ENCODE measurements around the gene SEMA3B. TPM values are rescaled to one million over a fixed set of nuclear protein-coding genes. Genes with fewer than 3 reads are reported as not detected.

The SEMA3B gene
- total and polyA plus RNA-seq, 2 experiments from 2014 or later: 2.4 to 3.3 TPM

GRCh38 chr3:50294089-50294488, 25.1 kb downstream of the SEMA3B start (continued):
- TF ChIP-seq, protein P1, sequence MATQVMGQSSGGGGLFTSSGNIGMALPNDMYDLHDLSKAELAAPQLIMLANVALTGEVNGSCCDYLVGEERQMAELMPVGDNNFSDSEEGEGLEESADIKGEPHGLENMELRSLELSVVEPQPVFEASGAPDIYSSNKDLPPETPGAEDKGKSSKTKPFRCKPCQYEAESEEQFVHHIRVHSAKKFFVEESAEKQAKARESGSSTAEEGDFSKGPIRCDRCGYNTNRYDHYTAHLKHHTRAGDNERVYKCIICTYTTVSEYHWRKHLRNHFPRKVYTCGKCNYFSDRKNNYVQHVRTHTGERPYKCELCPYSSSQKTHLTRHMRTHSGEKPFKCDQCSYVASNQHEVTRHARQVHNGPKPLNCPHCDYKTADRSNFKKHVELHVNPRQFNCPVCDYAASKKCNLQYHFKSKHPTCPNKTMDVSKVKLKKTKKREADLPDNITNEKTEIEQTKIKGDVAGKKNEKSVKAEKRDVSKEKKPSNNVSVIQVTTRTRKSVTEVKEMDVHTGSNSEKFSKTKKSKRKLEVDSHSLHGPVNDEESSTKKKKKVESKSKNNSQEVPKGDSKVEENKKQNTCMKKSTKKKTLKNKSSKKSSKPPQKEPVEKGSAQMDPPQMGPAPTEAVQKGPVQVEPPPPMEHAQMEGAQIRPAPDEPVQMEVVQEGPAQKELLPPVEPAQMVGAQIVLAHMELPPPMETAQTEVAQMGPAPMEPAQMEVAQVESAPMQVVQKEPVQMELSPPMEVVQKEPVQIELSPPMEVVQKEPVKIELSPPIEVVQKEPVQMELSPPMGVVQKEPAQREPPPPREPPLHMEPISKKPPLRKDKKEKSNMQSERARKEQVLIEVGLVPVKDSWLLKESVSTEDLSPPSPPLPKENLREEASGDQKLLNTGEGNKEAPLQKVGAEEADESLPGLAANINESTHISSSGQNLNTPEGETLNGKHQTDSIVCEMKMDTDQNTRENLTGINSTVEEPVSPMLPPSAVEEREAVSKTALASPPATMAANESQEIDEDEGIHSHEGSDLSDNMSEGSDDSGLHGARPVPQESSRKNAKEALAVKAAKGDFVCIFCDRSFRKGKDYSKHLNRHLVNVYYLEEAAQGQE (IDR thresholded peaks at IDR 0.05; ENCODE audit: unreplicated experiment): no peak
- TF ChIP-seq, protein P2, sequence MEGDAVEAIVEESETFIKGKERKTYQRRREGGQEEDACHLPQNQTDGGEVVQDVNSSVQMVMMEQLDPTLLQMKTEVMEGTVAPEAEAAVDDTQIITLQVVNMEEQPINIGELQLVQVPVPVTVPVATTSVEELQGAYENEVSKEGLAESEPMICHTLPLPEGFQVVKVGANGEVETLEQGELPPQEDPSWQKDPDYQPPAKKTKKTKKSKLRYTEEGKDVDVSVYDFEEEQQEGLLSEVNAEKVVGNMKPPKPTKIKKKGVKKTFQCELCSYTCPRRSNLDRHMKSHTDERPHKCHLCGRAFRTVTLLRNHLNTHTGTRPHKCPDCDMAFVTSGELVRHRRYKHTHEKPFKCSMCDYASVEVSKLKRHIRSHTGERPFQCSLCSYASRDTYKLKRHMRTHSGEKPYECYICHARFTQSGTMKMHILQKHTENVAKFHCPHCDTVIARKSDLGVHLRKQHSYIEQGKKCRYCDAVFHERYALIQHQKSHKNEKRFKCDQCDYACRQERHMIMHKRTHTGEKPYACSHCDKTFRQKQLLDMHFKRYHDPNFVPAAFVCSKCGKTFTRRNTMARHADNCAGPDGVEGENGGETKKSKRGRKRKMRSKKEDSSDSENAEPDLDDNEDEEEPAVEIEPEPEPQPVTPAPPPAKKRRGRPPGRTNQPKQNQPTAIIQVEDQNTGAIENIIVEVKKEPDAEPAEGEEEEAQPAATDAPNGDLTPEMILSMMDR (conservative IDR thresholded peaks at IDR 0.05; ENCODE audit: low read depth in 2 of 2): no peak
- TF ChIP-seq CREB1 (CRISPR knock-in tag; IDR thresholded peaks at IDR 0.05; ENCODE audit: low read depth) (no peak), POLR2AphosphoS5 (IDR thresholded peaks at IDR 0.05; ENCODE audit: low read depth) (no peak), NANOG (IDR thresholded peaks at IDR 0.05; ENCODE audit: borderline replicate concordance) (no peak), JUNB (IDR thresholded peaks at IDR 0.05; ENCODE audit: unreplicated experiment) (no peak)
- TF ChIP-seq, protein P3, sequence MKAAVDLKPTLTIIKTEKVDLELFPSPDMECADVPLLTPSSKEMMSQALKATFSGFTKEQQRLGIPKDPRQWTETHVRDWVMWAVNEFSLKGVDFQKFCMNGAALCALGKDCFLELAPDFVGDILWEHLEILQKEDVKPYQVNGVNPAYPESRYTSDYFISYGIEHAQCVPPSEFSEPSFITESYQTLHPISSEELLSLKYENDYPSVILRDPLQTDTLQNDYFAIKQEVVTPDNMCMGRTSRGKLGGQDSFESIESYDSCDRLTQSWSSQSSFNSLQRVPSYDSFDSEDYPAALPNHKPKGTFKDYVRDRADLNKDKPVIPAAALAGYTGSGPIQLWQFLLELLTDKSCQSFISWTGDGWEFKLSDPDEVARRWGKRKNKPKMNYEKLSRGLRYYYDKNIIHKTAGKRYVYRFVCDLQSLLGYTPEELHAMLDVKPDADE (IDR thresholded peaks at IDR 0.05): no peak

DNA sequence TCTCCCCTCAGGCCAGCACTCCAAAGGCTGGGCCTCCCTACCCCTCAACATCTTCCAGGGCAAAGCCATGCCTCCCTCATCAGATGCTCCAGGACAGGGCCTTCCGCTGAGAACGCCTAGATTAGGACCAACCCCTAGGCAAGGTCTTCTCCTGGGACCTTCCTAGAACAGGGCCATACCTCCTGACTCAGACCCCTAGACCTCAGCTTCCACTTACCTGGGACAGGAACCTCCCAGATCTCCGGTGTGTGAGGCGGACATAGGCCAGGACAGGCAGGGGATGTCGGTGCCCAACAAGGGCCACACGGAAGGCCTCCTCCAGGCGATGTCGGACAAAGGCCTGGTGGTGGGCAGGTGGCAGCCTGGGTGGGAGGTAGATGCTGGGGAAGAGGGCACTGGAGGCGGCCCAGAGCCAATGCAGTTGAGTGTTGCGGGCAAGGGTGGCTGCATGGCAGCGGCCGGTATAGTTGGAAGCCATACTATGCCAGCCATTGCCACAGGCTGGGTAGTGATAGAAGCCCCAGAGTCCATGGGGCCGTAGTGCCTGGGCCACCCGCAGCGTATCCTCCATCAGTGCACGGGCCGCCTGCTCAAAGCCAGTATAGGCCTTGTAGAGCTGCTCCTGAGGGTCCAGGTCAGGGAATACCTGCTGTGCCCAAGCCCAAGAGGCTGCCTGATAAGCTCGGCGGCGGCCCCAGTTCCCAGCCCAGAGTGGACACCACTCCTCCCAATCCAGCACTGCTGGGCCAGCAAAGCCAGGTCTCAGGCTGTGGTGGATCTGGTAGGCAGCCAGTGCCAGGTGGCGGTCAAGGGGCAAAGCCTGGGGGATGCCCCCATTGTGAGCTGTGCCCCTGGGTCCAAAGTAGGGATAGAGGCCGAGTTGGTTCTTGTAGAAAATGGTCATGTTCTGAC, 25.8 kb downstream of the SEMA3B start:
- peaks cover 17% of the 10 kb centered on the region for H3K27me3 Mint-ChIP-seq (ENCODE audit: insufficient read depth, low read depth, poor library complexity)
- Histone ChIP-seq H3K27me3 (ENCODE audit: insufficient read depth) (no peaks in the 10 kb centered on the region), H3K4me3 (no peak overlapping the region), H4K20me1 (replicated peaks; ENCODE audit: insufficient read depth) (no peaks in the 10 kb centered on the region), H3K79me2 (replicated peaks; ENCODE audit: insufficient read depth) (peaks cover 17% of the 10 kb centered on the region), H3K4me1 (ENCODE audit: insufficient read depth) (peaks cover 12% of the 10 kb centered on the region), H3K9me2 (ENCODE audit: insufficient read depth) (no peaks in the 10 kb centered on the region), H3K36me3 (ENCODE audit: insufficient read depth) (no peaks in the 10 kb centered on the region; the same call in 1 of the 2 replicates), H3K27ac (ENCODE audit: low read depth) (no peak overlapping the region), H3F3A (replicated peaks; ENCODE audit: low read depth) (peaks cover 3% of the 10 kb centered on the region; the same call in 1 of the 2 replicates), H2AFZ (no peak overlapping the region), H3K4me2 (no peak overlapping the region)
- DNase-seq (ENCODE audit: low spot score): no peak
- H3K27ac Mint-ChIP-seq: no peak overlapping the region
- ATAC-seq: no peak
- no peaks in the 10 kb centered on the region for H3K9me3 Mint-ChIP-seq
- H3K4me1 Mint-ChIP-seq: peaks cover 16% of the 10 kb centered on the region
- H3K36me3 Mint-ChIP-seq (ENCODE audit: low read depth): peaks cover 17% of the 10 kb centered on the region
- H3K4me3 Mint-ChIP-seq: no peak overlapping the region
- TF ChIP-seq EZH2phosphoT487 (IDR thresholded peaks at IDR 0.05; ENCODE audit: unreplicated experiment) (no peak), ZNF114 (CRISPR knock-in tag; IDR thresholded peaks at IDR 0.05) (no peak), CREB1 (CRISPR knock-in tag; IDR thresholded peaks at IDR 0.05; ENCODE audit: low read depth) (no peak), EZH2 (IDR thresholded peaks at IDR 0.05; ENCODE audit: low read depth, unreplicated experiment) (no peak), ZNF331 (CRISPR knock-in tag; IDR thresholded peaks at IDR 0.05; ENCODE audit: low read depth) (no peak), JUNB (IDR thresholded peaks at IDR 0.05; ENCODE audit: unreplicated experiment) (no peak)
- TF ChIP-seq, protein P2 (conservative IDR thresholded peaks at IDR 0.05; ENCODE audit: low read depth in 2 of 2): no peak
- TF ChIP-seq, protein P3 (IDR thresholded peaks at IDR 0.05): no peak
- TF ChIP-seq, protein P1 (IDR thresholded peaks at IDR 0.05; ENCODE audit: unreplicated experiment): no peak
